Ishikawa (cell line): ENCODE measurements around the gene DGKI.

Experiments
- CEBPB ChIP-seq: IDR thresholded peaks from 2 replicates; pipeline ENCODE4 v1.6.1; 2012
- CREB1 ChIP-seq: IDR thresholded peaks from 2 replicates; pipeline ENCODE4 v1.6.1; 2012; ENCODE audit warnings: low read depth
- EGR1 ChIP-seq: IDR thresholded peaks from 2 replicates; pipeline ENCODE4 v1.6.1; 2012
- EP300 ChIP-seq: IDR thresholded peaks from 2 replicates; pipeline ENCODE4 v1.6.1; 2012; ENCODE audit warnings: borderline replicate concordance
- FOXM1 ChIP-seq: IDR thresholded peaks from 2 replicates; pipeline ENCODE4 v1.6.1; 2012; ENCODE audit warnings: low read depth, borderline replicate concordance
- NFIC ChIP-seq: IDR thresholded peaks from 2 replicates; pipeline ENCODE4 v1.6.1; 2012
- RAD21 ChIP-seq: IDR thresholded peaks from 2 replicates; pipeline ENCODE4 v1.6.1; 2012; ENCODE audit warnings: low read depth
- TAF1 ChIP-seq: IDR thresholded peaks from 2 replicates; pipeline ENCODE4 v1.6.1; 2012; ENCODE audit warnings: low read depth, mild to moderate bottlenecking
- TCF12 ChIP-seq: IDR thresholded peaks from 2 replicates; pipeline ENCODE4 v1.6.1; 2012; ENCODE audit warnings: low read depth
- TEAD4 ChIP-seq: IDR thresholded peaks from 2 replicates; pipeline ENCODE4 v1.6.1; 2012
- USF1 ChIP-seq: IDR thresholded peaks from 2 replicates; pipeline ENCODE4 v1.6.1; 2012
- YY1 ChIP-seq: IDR thresholded peaks from 2 replicates; pipeline ENCODE4 v1.6.1; 2012; ENCODE audit warnings: low read depth
- ZBTB7A ChIP-seq: IDR thresholded peaks from 2 replicates; pipeline ENCODE4 v1.6.1; 2012; ENCODE audit warnings: low read depth
- TF ChIP-seq, protein P1 (sequence below): IDR thresholded peaks from 2 replicates; pipeline ENCODE4 v1.6.1; 2012
- TF ChIP-seq, protein P2 (sequence below): IDR thresholded peaks from 2 replicates; pipeline ENCODE4 v1.6.1; 2012; ENCODE audit warnings: low read depth, mild to moderate bottlenecking

Gene DGKI

GRCh38 chr7:137674048-137674447 lies 172.7 kb downstream of the DGKI start:
- TF ChIP-seq USF1 (peak; percentile 24; the same call in 1 of the 2 replicates), YY1 (no peak)

DNA sequence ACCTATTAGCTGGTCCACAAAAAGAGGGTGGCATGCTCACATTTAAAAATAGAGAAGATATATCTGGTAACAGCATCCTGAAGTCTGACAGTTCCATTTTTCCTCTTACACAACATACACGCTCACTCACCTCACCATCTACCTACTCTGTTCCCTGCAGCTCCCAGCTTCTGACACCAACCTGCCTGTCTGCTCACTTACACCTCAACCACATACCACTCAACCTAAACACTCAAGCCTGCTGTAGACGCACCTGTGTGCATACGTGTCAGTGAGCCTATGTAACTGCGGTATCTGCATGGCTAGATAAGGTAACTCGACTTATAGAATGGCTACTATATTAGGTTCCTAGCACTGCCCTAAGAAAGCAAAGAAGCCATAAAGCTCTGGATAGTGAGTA lies 174.9 kb downstream of the DGKI start:
- TF ChIP-seq NFIC: no peak
- no peak for TF ChIP-seq EP300
- TF ChIP-seq TAF1: no peak
- no peak for TF ChIP-seq RAD21
- TF ChIP-seq, protein P1, sequence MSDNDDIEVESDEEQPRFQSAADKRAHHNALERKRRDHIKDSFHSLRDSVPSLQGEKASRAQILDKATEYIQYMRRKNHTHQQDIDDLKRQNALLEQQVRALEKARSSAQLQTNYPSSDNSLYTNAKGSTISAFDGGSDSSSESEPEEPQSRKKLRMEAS: no peak
- TF ChIP-seq ZBTB7A: no peak
- TF ChIP-seq FOXM1: no peak
- no peak for TF ChIP-seq EGR1
- TF ChIP-seq CREB1: no peak
- no peak for TF ChIP-seq TCF12
- TF ChIP-seq USF1: no peak
- no peak for TF ChIP-seq TEAD4
- TF ChIP-seq, protein P2, sequence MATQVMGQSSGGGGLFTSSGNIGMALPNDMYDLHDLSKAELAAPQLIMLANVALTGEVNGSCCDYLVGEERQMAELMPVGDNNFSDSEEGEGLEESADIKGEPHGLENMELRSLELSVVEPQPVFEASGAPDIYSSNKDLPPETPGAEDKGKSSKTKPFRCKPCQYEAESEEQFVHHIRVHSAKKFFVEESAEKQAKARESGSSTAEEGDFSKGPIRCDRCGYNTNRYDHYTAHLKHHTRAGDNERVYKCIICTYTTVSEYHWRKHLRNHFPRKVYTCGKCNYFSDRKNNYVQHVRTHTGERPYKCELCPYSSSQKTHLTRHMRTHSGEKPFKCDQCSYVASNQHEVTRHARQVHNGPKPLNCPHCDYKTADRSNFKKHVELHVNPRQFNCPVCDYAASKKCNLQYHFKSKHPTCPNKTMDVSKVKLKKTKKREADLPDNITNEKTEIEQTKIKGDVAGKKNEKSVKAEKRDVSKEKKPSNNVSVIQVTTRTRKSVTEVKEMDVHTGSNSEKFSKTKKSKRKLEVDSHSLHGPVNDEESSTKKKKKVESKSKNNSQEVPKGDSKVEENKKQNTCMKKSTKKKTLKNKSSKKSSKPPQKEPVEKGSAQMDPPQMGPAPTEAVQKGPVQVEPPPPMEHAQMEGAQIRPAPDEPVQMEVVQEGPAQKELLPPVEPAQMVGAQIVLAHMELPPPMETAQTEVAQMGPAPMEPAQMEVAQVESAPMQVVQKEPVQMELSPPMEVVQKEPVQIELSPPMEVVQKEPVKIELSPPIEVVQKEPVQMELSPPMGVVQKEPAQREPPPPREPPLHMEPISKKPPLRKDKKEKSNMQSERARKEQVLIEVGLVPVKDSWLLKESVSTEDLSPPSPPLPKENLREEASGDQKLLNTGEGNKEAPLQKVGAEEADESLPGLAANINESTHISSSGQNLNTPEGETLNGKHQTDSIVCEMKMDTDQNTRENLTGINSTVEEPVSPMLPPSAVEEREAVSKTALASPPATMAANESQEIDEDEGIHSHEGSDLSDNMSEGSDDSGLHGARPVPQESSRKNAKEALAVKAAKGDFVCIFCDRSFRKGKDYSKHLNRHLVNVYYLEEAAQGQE: no peak
- no peak for TF ChIP-seq YY1
- TF ChIP-seq CEBPB: no peak

DNA sequence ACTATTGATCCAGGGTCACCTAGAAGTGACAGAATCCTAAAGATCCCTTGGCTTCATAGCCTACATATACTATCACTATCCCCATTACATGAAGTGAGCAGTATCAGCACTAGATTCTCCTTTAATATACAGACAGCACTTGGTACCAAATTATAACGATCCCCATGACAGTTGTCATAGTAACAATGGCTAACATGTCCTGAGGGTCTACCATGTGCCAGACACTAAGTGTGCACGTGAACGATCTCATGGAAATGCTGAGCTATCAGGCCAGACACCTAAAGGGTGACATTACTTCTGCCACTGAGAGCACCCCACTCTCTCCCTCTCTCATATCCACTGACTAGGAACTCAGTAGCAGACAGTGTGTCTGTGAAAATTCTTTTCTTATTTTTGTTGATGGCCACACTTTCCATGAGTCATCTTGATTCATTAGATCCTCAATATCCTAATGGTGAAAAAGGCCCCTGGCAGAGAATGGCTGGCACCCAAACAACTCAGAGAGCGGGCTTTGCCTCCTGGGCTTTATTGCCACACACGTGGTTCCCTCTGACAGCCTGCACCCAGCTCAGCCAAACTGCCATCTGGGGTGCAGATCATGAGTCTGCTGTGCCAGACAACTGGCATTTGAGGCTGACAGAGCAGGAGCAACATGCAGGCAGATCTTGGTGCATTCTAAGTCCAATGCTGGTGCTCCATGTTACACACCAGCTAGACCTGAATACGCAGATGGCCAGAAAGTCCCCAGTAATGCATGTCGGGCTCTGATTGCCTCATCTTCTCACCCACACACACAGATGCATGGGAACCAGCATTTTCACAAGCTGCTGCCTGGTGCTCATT lies 176.3 kb downstream of the DGKI start:
- TF ChIP-seq TEAD4: no peak

GRCh38 chr7:137669706-137670105 lies 177.1 kb downstream of the DGKI start:
- TF ChIP-seq, protein P1: no peak
- no peak for TF ChIP-seq EP300
- no peak for TF ChIP-seq TAF1
- TF ChIP-seq YY1: no peak
- no peak for TF ChIP-seq NFIC
- TF ChIP-seq ZBTB7A: no peak
- TF ChIP-seq, protein P2: no peak
- no peak for TF ChIP-seq CREB1
- TF ChIP-seq TEAD4: no peak
- no peak for TF ChIP-seq EGR1
- TF ChIP-seq CEBPB: no peak
- TF ChIP-seq TCF12: no peak
- TF ChIP-seq FOXM1: no peak
- no peak for TF ChIP-seq USF1
- no peak for TF ChIP-seq RAD21

- TF ChIP-seq CEBPB (no peak), RAD21 (no peak), EGR1 (no peak), ZBTB7A (no peak), TAF1 (no peak), TEAD4 (no peak), NFIC (no peak), EP300 (no peak)
- TF ChIP-seq, protein P2: no peak
Observed at GRCh38 chr7:137668404-137668803, 178.4 kb downstream of the DGKI start.
